NB4 (cell line): ENCODE results near the gene ZFHX3.
A peak's percentile ranks its signal among the peaks of the same experiment; 100 is the strongest.

Experiments used
- DNase-seq: peaks from one replicate; pipeline ENCODE4 v3.0.0; 2010; ENCODE audit warnings: low read depth
- H3K4me3 ChIP-seq: one replicate; pipeline ENCODE4 v1.5.1; 2011; ENCODE audit warnings: mild to moderate bottlenecking, low read depth, low read length, moderate library complexity
- CTCF ChIP-seq: IDR thresholded peaks from one replicate; pipeline ENCODE4 v1.5.1; 2012; ENCODE audit warnings: low read depth, low read length
- MAX ChIP-seq: IDR thresholded peaks from 2 replicates; pipeline ENCODE4 v1.6.1; 2011; ENCODE audit warnings: low read depth, low read length
- MYC ChIP-seq: IDR thresholded peaks from 2 replicates; pipeline ENCODE4 v1.6.1; 2011; ENCODE audit warnings: low read depth, low read length
- POLR2A ChIP-seq: IDR thresholded peaks from 2 replicates; pipeline ENCODE4 v1.6.1; 2011; ENCODE audit warnings: mild to moderate bottlenecking; ENCODE audit not compliant: insufficient read length; ENCODE audit errors: extremely low read depth

Gene ZFHX3

GRCh38 chr16:73094371-73094770, 46.4 kb upstream of the ZFHX3 start:
- H3K4me3 ChIP-seq = no peak overlapping the region
- no peak for DNase-seq
- no peak for TF ChIP-seq MYC
- no peak for TF ChIP-seq CTCF
- TF ChIP-seq MAX = no peak
- no peak for TF ChIP-seq POLR2A

- TF ChIP-seq MYC (no peak), MAX (no peak), CTCF (no peak), POLR2A (no peak)
- H3K4me3 ChIP-seq = no peak overlapping the region
- DNase-seq = no peak
These were observed 45.5 kb upstream of the ZFHX3 start for GRCh38 chr16:73093146-73094144.

DNA sequence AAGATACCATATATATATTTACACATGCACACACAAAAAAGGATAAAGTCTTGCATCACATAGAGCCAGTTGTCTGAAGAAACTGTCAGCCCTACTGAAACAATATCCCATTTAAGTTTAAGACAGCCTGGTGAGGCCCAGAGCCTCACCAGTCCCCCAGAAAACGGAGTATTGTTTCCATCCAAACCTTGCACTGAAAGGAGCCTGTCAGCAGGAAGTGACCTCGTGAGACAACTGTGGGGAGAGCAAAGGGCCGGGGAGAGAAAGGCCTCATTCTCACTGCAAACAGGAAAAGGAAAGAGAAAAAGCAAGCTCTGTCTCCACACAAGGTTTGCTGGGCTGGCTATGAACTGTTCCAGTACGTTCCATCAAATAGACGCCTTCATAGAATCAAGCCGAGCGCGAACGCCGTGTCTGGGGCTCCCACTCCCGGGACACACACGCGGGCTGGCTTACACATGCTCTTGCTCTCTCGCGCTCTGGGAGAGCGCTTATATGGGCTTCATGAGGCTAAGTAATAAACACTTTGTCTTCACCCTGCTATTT, 44.4 kb upstream of the ZFHX3 start:
- no peak overlapping the region for H3K4me3 ChIP-seq
- peak; percentile 13 for DNase-seq
- no peak for TF ChIP-seq CTCF
- TF ChIP-seq POLR2A = no peak
- TF ChIP-seq MAX = no peak
- TF ChIP-seq MYC = no peak

DNA sequence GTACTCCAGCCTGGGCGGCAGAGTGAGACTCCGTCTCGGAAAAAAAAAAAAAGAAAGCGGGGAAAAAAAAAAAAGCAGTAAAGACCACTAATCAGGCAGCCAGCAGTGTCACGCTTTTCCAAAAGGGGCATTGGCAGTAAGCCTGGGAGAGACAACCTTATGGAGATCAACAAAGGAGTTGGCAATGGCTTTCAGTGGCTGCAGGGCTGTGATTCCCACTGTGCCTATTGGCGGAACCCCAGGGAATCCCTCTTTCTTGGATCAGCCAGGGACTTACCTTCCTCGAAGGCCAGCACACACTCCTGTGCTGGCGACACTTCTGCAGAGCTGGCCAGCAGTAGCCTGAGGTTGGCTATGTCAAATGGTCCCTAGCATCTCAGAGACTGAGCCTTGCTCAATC, 43.2 kb upstream of the ZFHX3 start:
- TF ChIP-seq MAX (no peak), MYC (no peak)
- H3K4me3 ChIP-seq = no peak overlapping the region
- DNase-seq = no peak

DNA sequence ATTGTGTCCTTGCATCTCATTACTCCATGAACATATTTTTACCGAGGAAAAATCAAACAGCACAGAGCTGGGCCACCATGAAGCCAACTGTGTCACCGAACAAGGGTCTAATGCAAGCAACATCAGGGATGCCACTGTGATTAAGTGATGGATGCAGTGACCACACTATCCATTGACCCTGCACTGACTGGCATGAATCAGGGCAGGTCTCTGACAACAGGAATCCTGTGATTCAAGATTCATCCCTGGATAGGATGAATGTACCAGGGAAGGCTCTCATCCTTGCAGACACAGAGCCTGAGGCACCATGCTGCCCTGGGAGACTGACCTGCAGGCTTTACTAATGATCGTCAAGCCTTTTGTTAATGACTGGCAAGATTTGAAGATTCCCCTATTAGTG, 41.5 kb upstream of the ZFHX3 start:
- no peak overlapping the region for H3K4me3 ChIP-seq
- DNase-seq = no peak
- TF ChIP-seq MAX (no peak), CTCF (no peak), POLR2A (no peak), MYC (no peak)

DNA sequence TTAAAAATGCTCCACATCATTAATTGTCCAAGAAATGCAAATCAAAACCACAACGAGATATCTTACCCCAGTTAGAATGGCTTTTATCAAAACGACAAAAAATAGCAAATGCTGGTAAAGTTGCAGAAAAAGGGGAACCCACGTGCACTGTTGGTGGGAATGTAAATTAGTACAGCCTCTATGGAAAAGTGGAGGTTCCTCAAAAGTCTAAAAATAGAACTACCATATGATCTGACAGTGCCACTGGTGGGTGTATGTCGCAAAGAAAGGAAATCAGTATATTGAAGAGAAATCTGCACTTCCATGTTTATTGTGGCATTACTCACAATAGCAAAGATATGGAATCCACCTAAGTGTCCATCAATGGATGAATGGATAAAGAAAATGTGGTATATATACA, 38.2 kb upstream of the ZFHX3 start:
- no peak overlapping the region for H3K4me3 ChIP-seq
- peak; percentile 69 for DNase-seq
- TF ChIP-seq CTCF (no peak), MAX (peak; percentile 55; the same call in 1 of the 2 replicates)
